ENCODE results near the gene MYD88. TPM values are rescaled to one million over a fixed set of nuclear protein-coding genes. Genes with fewer than 3 reads are reported as not detected.

The MYD88 gene
- total and polyA plus RNA-seq, 9 of the 15 experiments (the other 6 are each of a cell fraction or from before 2014, with no cell fraction given): 3.2 to 47.3 (median 27.6) TPM

DNA sequence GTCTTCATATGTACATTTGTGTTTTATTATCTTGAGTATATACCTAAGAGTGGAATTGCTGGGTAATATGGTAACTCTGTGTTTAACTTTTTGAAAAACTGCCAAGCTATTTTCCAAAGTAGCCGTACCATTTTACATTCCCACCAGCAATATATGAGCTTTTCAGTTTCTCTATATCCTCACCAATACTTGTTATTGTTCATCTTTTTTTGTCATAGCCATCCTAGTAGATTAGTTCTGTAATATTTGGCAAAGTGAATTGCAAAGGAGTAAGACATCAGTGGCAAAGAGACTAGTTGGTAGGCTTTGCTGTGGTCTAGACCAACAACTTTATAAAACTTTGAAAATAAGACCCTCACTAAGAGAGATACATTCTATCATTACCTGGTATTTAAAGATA, 48.3 kb downstream of the MYD88 start:
- FAIRE-seq: no peak
- no peak for DNase-seq (ENCODE audit: extremely low read depth in 1 of 4, low spot score in 3 of 4)
- WGBS (ENCODE audit: insufficient coverage, low coverage, missing lambda C conversion rate): 100% methylated on average over 1 of the region's 1 CpG
- H3K27ac ChIP-seq (ENCODE audit: extremely low read depth, low read depth, low read length): no peak overlapping the region
- H2AFZ ChIP-seq (ENCODE audit: low read depth, low read length): no peak overlapping the region
- no peak overlapping the region for H3K4me2 ChIP-seq (ENCODE audit: insufficient read depth, low read length)
- no peak overlapping the region for H3K9ac ChIP-seq (ENCODE audit: insufficient read depth in 1 of 2, low read depth in 2 of 2, low read length in 2 of 2)
- intact Hi-C loops (cut with micrococcal nuclease): no loop called here
- H3K27me3 ChIP-seq (ENCODE audit: control insufficient read depth in 2 of 2, insufficient read depth in 2 of 2, low read length in 2 of 2): no peaks in the 10 kb centered on the region
- no peak overlapping the region for H3K4me3 ChIP-seq
- POLR2A ChIA-PET: interaction anchor here (2.2 kb wide), 1 partner anchor 22 kb away, joined by 6 read pairs; the partner anchor contains the start of gene OXSR1
- peaks cover 20% of the 10 kb centered on the region for H3K79me2 ChIP-seq (ENCODE audit: control insufficient read depth, insufficient read depth, low read length)
- in situ Hi-C loops (cut with MboI): no loop called here
- no peaks in the 10 kb centered on the region for H3K9me3 ChIP-seq (replicated peaks; ENCODE audit: control insufficient read depth, insufficient read depth, low read depth, low read length)
- CTCF ChIA-PET (ENCODE audit: low intra/inter-chr PET ratio): no interaction called here
- no peak for ATAC-seq
- no peaks in the 10 kb centered on the region for H3K9me1 ChIP-seq (ENCODE audit: control insufficient read depth, insufficient read depth, low read length)
- TF ChIP-seq, protein P1, sequence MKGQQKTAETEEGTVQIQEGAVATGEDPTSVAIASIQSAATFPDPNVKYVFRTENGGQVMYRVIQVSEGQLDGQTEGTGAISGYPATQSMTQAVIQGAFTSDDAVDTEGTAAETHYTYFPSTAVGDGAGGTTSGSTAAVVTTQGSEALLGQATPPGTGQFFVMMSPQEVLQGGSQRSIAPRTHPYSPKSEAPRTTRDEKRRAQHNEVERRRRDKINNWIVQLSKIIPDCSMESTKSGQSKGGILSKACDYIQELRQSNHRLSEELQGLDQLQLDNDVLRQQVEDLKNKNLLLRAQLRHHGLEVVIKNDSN (CRISPR knock-in tag; IDR thresholded peaks at IDR 0.05): no peak
- TF ChIP-seq GABPB1 (CRISPR knock-in tag; IDR thresholded peaks at IDR 0.05) (no peak), SREBF1 (IDR thresholded peaks at IDR 0.05; ENCODE audit: borderline replicate concordance, low read depth, low read length) (no peak), ZFX (CRISPR knock-in tag; IDR thresholded peaks at IDR 0.05) (no peak), HCFC1 (IDR thresholded peaks at IDR 0.05; ENCODE audit: low read depth, low read length) (no peak), DMBX1 (CRISPR knock-in tag; IDR thresholded peaks at IDR 0.05; ENCODE audit: borderline replicate concordance) (no peak), ZNF408 (CRISPR knock-in tag; IDR thresholded peaks at IDR 0.05; ENCODE audit: low read depth) (no peak), RBM25 (IDR thresholded peaks at IDR 0.05; ENCODE audit: low read depth, low read length, severe bottlenecking) (peak; percentile 12)
- TF ChIP-seq, protein P2, sequence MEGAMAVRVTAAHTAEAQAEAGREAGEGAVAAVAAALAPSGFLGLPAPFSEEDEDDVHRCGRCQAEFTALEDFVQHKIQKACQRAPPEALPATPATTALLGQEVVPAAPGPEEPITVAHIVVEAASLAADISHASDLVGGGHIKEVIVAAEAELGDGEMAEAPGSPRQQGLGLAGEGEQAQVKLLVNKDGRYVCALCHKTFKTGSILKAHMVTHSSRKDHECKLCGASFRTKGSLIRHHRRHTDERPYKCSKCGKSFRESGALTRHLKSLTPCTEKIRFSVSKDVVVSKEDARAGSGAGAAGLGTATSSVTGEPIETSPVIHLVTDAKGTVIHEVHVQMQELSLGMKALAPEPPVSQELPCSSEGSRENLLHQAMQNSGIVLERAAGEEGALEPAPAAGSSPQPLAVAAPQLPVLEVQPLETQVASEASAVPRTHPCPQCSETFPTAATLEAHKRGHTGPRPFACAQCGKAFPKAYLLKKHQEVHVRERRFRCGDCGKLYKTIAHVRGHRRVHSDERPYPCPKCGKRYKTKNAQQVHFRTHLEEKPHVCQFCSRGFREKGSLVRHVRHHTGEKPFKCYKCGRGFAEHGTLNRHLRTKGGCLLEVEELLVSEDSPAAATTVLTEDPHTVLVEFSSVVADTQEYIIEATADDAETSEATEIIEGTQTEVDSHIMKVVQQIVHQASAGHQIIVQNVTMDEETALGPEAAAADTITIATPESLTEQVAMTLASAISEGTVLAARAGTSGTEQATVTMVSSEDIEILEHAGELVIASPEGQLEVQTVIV (CRISPR knock-in tag; IDR thresholded peaks at IDR 0.05; ENCODE audit: borderline replicate concordance): no peak
- BruUV-seq (replicated peaks): no TSS peak
- no peaks in the 10 kb centered on the region for H4K20me1 ChIP-seq (replicated peaks; ENCODE audit: control insufficient read depth, insufficient read depth, low read length)
- peaks cover 0 to 2% of the 10 kb centered on the region in 2 experiments; a peak in 3 of 5 replicates for H3K4me1 ChIP-seq (replicated peaks in 1 of 2; ENCODE audit: control insufficient read depth in 2 of 2, insufficient read depth in 2 of 2, low read length in 2 of 2)
- peaks cover 61% of the 10 kb centered on the region for H3K36me3 ChIP-seq (ENCODE audit: control insufficient read depth, insufficient read depth, low read length)
